Brain microvascular endothelial cell (primary cell): ENCODE data around the gene HDAC9.
A peak's percentile ranks its signal among the peaks of the same experiment; 100 is the strongest.

Source experiments
- DNase-seq: peaks from one replicate; pipeline ENCODE4 v3.0.0-alpha.2; 2020
- H3K27ac ChIP-seq: fragments of 250-450 bp; sonication (Bioruptor Pico); 2 replicates; pipeline ENCODE4 v1.5.1; 2020; ENCODE audit warnings: mild to moderate bottlenecking, moderate library complexity
- H3K27me3 ChIP-seq: fragments of 250-450 bp; sonication (Bioruptor Pico); replicated peaks from 2 replicates; pipeline ENCODE4 v1.5.1; 2020; ENCODE audit warnings: mild to moderate bottlenecking
- H3K36me3 ChIP-seq: fragments of 250-450 bp; sonication (Bioruptor Pico); replicated peaks from 2 replicates; pipeline ENCODE4 v1.5.1; 2020; ENCODE audit warnings: mild to moderate bottlenecking
- H3K4me3 ChIP-seq: 2 replicates; pipeline ENCODE4 v1.5.1; 2011; ENCODE audit warnings: low read depth, mild to moderate bottlenecking, control low read depth, low read length, moderate library complexity
- CTCF ChIP-seq: IDR thresholded peaks from 2 replicates; pipeline ENCODE4 v1.5.1; 2011; ENCODE audit warnings: low read depth, mild to moderate bottlenecking, moderate library complexity, low read length, control low read depth, inconsistent platforms; ENCODE audit errors: missing control alignments
- in situ Hi-C: cut with HindIII; loops from 2 replicates; pipeline ENCODE4 v1.10.0; 2017; ENCODE audit warnings: low sequenced_read_pairs, low pct_ligation_motif_present

Gene HDAC9

GRCh38 chr7:18693406-18693805, 197.9 kb downstream of the HDAC9 start:
- Histone ChIP-seq H3K27ac (no peak overlapping the region), H3K4me3 (no peak overlapping the region), H3K27me3 (no peaks in the 10 kb centered on the region), H3K36me3 (no peaks in the 10 kb centered on the region)
- peak; percentile 78 for DNase-seq
- TF ChIP-seq CTCF: peak; percentile 87
- in situ Hi-C loops: no loop called here

DNA sequence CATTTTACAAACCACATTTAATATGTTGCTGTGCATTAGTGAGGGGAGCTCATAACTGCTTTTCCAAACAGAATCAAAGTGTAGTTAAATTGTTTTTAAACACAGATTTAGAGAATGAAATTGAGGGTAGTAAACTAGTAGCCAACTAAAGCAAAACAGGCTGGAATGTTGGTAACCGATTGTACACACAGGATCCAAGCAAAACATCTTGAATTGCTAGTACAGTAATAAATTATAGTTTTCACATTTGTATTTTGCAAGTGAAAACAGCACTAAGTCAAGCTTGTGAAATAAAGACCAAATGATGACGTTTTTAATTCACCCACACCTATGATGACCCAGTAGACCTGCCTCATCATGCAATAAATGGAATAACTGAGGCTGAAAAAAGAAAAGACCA, 198.3 kb downstream of the HDAC9 start:
- Histone ChIP-seq H3K4me3 (no peak overlapping the region), H3K27me3 (no peaks in the 10 kb centered on the region), H3K27ac (no peak overlapping the region), H3K36me3 (no peaks in the 10 kb centered on the region)
- in situ Hi-C loops: no loop called here
- TF ChIP-seq CTCF: no peak
- no peak for DNase-seq

GRCh38 chr7:18694484-18694883, 198.9 kb downstream of the HDAC9 start:
- TF ChIP-seq CTCF: no peak
- in situ Hi-C loops: no loop called here
- no peak for DNase-seq
- H3K27ac ChIP-seq: no peak overlapping the region
- H3K27me3 ChIP-seq: no peaks in the 10 kb centered on the region
- H3K4me3 ChIP-seq: no peak overlapping the region
- H3K36me3 ChIP-seq: no peaks in the 10 kb centered on the region

GRCh38 chr7:18694911-18695310, 199.4 kb downstream of the HDAC9 start:
- H3K27ac ChIP-seq: no peak overlapping the region
- in situ Hi-C loops: no loop called here
- TF ChIP-seq CTCF: no peak
- H3K27me3 ChIP-seq: no peaks in the 10 kb centered on the region
- no peak overlapping the region for H3K4me3 ChIP-seq
- no peak for DNase-seq
- H3K36me3 ChIP-seq: no peaks in the 10 kb centered on the region

DNA sequence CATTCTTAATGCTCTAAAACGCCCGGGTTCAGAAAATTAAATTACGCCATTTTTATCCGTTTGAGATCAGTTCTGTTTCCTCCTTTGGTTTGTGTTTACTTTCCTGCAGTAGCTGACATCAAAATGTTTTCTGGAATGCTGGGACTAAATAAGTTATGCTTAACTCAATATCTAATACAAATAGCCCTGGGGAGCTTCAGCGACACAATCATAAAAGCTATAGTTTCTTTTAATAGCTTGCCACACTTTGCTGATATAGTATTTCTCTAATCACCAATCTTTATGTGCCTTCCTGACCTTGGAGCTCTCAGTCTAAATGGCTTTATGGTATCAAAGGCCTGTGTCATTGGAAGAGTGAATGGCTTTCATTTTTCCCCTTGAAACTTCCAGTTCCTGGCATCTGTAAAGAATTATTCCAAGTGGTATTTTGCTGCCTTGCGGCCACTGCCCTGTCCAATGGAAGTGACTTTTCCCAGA, 202.7 kb downstream of the HDAC9 start:
- TF ChIP-seq CTCF: no peak
- no peak overlapping the region for H3K27ac ChIP-seq
- H3K27me3 ChIP-seq: no peaks in the 10 kb centered on the region
- no peak overlapping the region for H3K4me3 ChIP-seq
- in situ Hi-C loops: no loop called here
- DNase-seq: no peak
- no peaks in the 10 kb centered on the region for H3K36me3 ChIP-seq

GRCh38 chr7:18700147-18700546, 204.6 kb downstream of the HDAC9 start:
- in situ Hi-C loops: no loop called here
- H3K27me3 ChIP-seq: no peaks in the 10 kb centered on the region
- DNase-seq: no peak
- TF ChIP-seq CTCF: peak; percentile 5
- H3K27ac ChIP-seq: no peak overlapping the region
- H3K4me3 ChIP-seq: no peak overlapping the region
- no peaks in the 10 kb centered on the region for H3K36me3 ChIP-seq
